Activated naive CD4-positive, alpha-beta T cell treated with Interleukin-2 at 50 U/mL for 16 hours (primary cell): Measurements from ENCODE around the gene PTPRN2.
"Not testable (repeated sequence)": the region's sequence is repeated elsewhere in the genome, so short reads cannot be mapped to it uniquely, and the experiment has no call there.

ENCODE experiments used
- DNase-seq: peaks from one replicate; pipeline ENCODE4 v3.0.0-alpha.2; 2020

Gene PTPRN2

DNA sequence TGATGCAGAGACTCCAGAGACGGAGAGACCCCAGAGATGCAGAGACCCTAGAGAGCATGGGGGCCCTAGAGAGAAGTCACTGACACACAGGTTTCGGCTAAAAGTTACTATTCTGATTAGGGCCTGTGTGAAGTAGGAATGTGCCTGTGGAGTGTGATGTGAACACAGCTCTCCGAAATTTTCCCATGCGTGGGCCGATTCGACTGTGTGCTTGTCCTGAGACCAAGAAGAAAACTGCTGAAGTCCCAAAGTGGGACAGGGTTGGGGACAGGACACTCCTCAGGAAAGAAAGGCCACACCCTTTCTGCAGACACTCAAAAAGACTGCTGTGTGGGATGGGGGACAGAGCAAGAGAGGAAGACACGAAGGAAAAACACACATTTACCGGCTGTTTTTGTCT is 533.5 kb downstream of the PTPRN2 start:
- no peak for DNase-seq

DNA sequence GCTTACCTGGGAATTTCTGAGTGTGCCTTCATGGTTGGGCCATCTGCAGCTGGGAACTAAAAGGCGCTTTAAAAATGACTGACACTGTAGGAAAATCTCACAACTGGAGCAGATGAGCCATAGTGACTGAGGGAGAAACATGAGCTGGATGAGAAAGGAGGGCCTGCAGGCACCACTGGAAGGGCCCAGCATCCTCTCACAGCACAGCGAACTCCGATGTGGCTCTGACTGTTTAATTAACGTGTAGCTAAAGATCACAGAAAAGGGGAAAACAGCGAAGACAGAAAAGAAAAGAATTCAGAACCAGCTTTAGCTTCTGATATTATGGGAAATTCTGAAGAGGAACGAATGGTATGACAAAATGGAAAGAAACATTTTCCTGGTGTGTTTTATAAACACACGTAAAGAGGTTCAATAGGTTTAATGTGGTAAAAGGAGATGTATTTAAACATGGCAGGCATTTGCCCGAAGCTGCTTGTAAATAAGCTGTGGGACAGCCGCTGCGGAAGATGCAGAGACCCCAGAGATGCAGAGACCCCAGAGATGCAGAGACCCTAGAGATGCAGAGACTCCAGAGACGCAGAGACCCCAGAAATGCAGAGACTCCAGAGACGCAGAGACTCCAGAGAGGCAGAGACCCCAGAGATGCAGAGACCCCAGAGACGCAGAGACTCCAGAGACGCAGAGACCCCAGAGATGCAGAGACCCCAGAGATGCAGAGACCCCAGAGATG is 534.3 kb downstream of the PTPRN2 start:
- no peak for DNase-seq

DNA sequence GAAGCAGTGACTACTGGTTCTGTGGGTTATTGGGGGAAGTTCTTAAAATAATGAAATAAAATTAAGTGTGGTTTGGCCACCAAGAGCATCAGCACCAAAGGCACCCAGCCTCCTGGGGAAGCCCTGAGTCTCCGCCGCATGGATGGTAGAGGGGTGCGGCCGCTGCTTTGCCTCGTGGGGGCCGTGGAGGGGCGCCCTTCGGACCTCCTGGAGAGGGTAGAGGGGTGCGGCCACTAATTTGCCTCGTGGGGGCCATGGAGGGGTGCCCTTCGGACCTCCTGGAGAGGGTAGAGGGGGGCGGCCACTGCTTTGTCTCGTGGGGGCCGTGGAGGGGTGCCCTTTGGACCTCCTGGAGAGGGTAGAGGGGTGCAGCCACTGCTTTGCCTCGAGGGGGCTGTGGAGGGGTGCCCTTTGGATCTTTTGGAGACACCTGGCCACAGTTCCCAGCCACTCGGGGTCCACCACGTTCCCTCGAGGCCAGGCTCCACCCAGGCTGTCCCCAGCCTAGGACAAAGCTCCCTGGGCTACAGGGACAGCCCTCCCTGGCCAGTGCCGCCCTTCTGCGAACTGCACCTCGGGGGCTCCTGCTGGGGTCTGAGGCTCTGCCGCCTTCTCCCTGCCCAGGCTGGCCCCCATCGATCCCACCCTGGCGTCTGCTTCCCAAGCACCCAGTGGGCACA is 535.1 kb downstream of the PTPRN2 start:
- DNase-seq: no peak

DNA sequence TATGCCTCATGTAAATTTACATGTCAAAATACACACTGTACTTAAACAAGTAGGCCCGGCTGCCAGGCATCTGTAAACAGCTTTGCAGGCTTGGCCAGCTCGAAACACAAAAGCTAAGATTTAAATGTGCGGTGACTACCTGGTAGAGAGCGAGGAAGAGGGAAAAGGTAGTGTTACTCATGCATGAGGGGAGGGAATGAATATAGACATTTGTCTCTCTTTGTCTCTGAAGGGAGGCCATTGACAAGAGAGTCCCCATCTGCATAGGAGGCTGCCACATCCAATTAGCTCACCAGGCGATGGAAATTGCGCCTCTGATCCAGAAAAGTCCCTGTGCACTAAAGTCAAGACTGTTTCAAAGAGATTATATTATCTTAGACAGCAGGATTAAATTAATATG is 535.8 kb downstream of the PTPRN2 start:
- no peak for DNase-seq

DNA sequence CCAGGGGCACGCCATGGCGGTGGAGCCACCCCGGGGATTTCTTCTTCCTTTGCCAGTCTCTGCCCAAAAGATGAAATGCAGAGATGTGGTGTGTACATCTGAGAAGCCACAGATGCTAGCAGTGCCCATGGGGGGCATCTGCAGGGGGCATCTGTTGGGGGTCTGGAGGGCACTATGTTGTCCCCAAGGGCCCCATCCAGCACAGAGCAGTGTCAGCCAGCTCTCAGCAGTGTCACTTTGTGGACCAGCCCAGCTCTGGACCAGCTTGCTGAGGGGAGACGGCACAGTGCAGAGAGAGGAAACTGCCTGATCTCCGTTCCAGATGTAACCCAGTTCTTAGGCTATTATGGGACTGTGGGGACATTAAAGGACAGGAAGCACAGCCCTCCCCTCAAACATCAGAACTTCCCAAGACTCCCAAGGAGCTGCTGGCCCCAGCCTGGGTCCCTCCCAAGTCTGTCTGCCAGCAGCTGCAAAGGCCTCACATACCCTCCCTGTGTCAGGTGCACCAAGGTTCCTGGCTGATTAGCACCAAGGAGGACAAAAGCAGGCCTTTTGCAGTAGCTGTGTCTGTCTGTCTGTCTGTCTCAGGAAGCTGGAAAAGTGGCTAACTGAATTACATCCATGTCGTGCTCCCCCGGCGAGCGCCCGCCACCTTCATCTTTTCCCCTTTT is 536.5 kb downstream of the PTPRN2 start:
- DNase-seq: no peak

DNA sequence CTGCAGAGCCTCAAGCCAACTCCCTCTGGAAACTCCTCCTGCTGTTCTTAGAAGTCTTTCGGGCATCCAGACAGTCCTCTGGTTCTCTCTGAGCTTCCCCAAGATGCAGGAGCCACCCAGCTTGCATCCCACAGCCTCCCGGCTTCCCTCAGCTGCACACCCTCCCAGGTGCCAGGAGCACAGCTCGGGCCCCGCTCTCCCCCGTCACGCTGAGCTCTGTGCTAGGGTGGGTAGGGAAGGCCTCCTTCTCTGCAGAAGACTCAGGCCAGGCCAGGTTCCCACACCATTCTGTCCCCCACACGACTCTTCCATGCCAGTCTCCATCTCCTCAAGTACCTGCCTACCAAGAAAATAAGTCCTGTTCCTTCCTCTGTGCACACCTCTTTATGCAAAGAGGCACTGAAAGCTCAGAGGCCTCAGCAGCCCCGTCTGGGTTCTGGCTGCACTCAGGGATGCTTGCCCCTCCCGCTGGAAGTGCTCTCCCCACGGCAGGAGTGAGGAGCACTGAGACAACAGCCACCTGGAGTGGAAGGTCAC is 537.1 kb downstream of the PTPRN2 start:
- DNase-seq: no peak

DNA sequence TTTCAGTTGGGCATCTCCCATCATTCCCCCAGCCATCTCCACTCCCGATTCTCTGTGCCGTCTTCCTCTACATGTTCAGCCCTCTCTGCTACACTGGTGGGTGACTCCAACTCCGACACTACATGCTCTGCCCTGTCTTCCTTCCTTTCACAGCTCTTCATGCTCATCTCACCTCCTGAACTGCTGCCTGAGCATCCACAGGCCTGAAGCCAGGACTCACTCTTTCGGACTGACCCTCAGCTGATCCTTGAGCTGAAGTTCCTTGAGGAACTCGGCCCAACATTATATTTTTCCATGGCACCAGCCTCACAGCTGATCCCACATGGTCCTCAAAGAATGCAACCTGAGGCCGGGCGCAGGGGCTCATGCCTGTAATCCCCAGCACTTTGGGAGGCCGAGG is 538.4 kb downstream of the PTPRN2 start:
- DNase-seq: no peak

DNA sequence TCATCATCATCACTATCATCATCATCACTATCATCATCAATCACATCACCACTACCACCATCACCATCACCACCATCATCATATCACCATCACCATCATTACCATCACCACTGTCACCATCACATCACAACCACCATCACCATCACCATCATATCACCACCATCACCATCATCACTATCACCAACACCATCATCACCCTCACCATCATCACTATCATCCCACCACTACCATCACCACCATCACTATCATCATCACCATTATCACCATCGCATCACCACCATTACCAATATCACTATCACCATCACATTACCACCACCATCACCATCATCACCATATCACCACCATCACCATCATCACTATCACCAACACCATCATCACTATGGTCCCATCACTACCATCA is 539.1 kb downstream of the PTPRN2 start:
- no peak for DNase-seq

DNA sequence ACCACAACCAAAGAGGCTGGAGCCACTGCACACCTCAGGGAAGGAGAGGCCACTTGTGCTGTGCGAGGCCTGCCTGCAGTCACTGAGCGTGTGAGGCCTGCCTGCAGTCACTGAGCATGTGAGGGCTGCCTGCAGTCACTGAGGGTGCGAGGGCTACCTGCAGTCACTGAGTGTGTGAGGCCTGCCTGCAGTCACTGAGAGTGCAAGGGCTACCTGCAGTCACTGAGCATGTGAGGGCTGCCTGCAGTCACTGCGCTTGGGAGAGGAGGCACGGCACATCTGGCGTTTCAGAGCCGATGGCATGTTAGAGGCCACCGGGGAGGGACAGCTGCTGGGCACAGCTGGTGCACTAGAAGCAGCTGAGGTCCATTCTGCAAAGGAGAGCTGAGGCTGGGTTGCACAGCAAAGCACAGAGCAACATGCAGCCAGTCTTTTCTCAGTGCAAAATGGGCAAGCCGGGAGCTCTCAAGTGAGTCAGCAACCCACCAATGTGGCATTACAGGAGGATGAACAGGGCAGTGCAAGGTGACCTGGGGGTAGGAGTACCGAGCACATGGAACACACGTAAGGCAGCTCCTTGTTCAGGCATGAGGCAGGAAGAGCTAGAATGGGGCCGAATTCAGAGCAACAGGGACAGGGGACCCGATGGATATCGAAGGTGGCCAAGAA is 540.1 kb downstream of the PTPRN2 start:
- no peak for DNase-seq

DNA sequence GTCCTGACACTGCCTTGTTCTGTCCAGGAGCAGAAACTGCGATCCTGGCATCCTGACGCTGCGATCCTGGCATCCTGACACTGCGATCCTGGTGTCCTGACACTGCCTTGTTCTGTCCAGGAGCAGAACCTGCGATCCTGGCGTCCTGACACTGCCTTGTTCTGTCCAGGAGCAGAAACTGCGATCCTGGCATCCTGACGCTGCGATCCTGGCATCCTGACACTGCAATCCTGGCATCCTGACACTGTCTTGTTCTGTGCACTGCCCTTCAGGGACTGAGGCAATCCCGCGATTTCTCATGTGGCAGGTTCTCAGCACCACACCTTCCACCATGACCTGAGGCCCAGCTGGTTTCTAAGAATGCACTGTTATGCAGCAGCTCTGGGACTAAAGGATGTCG is 541.4 kb downstream of the PTPRN2 start:
- not testable (repeated sequence) for DNase-seq

DNA sequence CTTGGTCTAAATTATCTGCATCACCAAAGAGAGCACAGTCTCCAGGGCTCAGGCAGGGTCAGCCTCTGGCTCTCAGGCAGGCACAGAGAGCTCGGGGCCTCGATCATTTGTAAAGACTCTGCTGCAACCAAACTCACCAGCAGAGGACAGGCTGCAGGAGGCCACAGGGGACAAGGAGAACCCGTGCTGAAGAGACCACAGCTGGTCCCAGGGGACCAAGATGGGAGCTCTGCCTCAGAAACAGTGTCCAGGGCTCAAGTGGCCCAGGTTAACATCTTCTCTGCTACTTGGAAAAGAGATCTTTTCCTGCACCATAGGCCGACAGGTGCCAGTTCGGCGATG is 543.2 kb downstream of the PTPRN2 start:
- DNase-seq: no peak

DNA sequence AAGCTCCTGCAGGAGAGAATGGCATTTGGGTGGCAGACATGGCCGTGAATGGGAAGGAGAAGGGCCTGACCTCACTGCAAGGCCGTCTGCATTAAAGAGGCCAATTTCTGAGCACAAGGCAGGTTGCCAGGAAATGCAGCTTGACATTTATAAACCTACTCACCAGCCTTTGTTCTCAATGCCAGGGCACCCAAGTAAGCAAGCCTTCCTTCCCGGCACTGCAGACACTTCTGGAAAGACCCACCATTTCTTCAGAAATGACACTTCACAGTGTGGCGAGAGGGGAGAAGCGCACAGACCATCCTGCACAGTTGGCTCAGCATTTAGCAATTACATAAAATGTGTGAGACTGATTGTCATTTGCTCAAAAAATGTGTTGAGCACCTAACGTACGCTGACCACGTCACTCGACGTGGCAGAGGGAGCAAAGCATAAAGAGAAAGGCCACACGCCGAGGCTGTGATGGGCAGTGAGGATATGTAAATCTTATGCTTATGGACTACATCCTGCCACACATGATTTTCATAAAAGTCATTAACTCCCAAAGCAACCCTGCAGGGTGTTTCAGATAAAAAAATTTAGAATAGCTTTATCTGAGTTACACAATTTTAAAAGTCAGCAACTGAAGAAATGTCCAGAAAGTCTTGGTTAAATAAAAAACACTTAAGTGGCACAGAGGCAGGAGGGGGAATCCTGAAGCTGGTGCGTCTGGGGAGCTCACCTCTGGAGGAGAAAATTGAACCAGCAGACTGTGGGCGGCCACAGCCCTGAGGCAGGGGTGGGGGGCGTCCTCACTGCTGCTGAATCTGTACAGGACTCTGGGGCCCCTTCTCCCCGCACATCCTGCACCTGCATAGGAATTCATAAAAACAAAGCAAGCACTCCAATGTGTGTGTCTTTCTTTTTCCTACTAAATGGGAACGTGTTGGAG is 543.8 kb downstream of the PTPRN2 start:
- DNase-seq: no peak

DNA sequence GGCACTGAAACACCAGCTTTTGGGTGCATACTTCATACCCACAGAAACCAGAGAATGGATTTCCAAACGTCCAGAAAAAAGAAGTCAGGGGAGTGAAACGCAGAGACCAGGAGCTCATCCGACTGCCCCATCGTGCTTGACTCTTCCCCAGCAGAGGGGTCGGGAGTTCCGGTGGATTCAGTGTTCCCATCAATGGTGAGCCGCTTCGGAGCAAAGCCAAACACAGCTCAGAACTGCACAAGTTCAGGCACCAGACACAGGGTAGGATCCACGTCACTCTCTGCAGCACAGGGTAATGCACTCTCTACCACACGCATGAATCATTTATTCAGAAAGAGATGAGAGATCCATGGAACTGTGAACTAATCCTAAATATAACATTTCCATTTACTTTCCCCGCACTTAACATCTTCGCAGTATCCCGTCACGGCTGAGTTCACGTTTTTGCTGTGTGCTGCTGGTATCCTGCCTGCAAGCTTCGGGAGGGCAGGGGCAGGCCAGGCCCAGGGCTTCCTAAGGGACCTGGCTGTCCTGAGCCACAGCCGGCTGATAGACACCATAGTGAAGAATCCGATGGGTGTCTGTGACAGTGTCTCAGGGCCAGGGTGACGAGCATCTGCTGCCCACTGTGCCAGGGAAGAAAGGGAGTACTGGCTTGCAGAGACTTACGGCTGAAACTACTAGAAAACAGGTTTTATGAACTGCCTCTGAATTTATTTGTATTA is 545.3 kb downstream of the PTPRN2 start:
- DNase-seq: no peak

DNA sequence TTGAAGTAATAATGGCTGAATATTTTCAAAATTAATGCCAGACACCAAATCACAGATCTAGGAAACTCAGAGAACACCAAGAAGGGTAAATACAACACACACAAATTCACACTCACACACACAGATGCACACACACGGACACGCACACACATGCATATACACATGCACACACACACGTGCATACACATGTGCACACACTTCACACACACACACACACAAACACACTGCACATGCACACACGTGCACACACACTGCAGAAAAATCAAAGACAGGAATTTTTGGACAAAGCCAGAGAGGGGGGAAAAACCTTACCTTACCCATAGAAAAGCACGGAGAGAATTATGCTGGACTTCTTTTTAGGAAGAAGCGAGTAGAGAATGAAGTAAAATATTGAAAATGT is 547.4 kb downstream of the PTPRN2 start:
- DNase-seq: no peak

DNA sequence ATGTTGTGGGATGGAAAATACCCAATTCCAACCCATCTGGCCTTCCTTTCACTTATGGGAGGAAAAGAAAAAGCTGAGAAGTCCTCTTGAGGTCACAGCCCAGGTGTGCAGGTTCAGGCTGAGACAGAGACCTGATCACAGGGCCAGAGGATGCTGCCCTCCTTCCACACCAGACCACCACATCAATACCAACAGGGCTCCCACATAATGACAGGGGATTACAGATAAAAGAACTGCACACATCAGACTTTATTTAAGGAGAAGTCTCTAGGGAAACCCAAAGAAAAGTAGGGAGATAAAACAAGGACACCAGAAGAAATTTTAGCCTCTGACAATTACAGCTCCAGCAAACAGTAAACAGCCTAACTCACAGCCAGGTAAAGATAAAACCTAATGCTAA is 548.4 kb downstream of the PTPRN2 start:
- DNase-seq: no peak

DNA sequence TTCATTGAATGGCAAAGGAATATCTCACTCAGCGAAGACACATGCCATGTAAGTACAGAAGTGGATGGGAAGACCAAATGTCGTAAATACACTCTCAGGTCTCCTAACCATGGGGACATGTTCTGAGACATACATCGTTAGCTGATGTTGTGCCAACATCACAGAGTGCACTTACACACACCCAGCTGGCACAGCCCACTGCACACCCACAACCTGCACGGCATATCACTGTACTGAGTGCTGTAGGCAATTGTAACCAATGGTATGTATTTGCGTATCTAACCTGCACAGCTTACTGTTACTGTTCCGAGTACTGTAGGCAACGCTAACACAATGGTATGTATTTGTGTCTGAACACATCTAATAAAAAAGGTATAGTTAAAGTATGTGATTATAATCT is 550.4 kb downstream of the PTPRN2 start:
- DNase-seq: no peak

DNA sequence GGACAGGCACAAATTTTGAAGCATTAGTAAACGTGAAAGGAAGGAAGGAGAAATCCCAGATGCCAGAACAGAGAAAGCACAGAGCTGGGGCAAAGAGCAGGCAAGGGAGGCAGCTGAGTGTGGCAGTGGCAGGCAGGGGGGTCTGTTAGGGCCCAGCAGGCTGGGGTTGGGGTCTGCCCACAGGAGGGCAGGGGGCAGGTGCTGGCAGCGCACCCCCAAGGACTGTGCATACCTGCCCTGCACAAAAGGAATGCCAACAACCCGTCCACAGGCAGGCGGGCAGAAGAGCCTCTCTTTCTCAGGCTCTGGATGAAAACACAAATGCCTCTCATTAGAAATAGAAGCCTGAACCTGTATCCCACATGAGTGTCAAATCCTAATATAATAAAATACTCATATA is 552.3 kb downstream of the PTPRN2 start:
- DNase-seq: no peak

DNA sequence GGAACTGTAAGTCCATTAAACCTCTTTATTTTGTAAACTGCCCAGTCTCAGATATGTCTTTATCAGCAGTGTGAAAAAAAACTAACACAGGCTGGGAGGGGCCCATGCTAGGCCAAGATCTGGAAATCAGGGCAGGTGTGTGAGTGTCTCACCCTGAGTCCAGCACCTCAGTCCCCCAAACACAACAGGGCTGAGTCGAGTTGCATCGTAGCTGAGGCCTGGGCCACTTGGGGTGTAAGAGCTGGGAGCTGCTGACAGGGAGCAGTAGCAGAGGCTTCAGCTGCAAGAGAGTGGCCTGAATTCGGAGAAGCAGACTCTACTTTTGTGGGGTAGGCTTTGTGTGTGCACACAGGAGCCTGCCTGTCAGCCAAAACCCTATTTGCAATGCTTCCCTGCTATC is 553.1 kb downstream of the PTPRN2 start:
- no peak for DNase-seq

DNA sequence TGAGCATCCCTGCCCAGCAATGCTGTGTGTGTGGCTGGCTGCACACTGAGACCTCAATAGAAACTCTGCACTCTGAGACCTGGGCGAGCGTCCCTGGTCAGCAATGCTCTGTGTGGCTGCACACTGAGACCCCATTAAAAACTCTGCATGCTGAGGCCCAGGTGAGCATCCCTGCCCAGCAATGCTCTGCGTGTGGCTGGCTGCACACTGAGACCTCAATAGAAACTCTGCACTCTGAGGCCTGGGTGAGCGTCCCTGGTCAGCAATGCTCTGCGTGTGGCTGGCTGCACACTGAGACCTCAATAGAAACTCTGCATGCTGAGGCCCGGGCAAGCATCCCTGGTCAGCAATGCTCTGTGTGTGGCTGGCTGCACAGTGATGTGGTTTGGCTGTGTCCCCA is 553.7 kb downstream of the PTPRN2 start:
- DNase-seq: not testable (repeated sequence)

DNA sequence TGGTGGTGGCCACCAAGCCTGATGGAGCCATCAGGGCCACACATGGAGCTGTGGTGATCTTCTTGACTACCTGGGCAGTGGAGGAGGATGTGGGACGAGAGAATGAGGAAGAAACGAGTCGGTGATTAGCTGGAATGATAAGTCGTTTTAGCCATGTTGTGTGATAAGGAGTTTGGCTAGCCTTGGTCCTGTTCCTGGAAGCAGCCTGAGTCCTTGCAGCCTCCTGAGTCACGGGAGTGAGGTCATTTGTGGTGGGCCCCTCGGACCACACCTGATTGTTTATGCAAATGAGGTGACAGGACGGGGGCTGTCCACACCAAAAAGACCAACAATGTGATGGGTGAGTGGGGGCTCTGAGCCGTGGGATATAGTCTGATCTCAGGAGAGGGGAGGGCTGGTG is 554.4 kb downstream of the PTPRN2 start:
- no peak for DNase-seq

DNA sequence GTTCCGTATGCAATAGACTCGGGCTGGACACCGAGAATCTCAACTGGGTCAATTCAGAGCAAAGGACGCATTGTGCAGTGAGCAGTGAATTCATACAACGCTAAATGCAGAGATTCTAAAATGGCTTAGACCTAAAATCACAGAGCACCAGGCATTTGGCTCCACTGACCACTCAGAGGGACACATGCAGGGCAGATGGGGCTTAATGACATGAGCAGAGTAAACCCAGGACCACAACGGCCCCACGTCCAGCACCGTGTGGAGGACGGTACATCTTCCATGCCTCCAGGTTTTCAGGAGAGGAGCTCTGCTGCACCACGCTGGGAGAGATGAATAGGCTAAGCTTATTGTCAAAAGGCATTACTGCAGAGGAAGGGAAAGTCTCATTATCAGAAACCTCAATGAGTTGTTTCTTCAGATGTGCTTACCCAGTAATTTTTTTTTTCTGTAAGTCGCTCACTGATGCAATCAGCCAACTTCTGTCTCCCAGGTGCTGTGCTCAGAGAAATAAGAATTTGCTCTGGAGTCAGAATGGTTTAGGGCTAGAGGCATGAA is 555.0 kb downstream of the PTPRN2 start:
- DNase-seq: no peak
